22Rv1 (cell line): ENCODE results near the gene TM7SF2.

Source experiments
- ZFX ChIP-seq: fragments of 450-650 bp; IDR thresholded peaks from 2 replicates; pipeline ENCODE4 v1.6.1; 2017; ENCODE audit warnings: antibody characterized with exemption, borderline replicate concordance
- TF ChIP-seq, protein P1 (sequence below): fragments of 450-650 bp; IDR thresholded peaks from 2 replicates; pipeline ENCODE4 v1.5.1; 2017; ENCODE audit warnings: mild to moderate bottlenecking

DNA sequence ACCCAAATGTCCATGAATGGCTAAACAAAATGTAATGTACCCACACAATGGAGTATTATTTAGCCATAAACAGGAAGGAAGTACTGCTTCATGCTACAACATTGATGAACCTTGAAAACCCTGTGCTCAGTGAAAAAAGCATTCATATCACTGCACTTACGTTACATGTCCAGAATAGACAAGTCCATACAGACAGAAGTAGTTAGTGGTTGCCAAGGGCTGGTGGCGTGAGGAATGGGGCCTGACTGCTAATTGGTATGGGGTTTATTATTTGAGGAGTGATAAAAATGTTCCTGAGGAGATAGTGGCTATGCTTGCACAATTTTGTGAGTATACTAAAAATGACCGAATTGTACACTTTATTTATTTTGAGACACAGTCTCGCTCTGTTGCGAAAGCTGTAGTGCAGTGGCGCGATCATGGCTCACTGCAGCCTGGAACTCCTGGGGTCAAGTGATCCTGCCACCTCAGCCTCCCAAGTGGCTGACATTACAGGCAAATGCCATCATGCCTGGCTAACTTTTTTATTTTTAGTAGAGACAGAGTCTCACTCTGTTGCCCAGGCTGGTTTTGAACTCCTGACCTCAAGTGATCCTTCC is 30.3 kb downstream of the TM7SF2 start:
- TF ChIP-seq, protein P1, sequence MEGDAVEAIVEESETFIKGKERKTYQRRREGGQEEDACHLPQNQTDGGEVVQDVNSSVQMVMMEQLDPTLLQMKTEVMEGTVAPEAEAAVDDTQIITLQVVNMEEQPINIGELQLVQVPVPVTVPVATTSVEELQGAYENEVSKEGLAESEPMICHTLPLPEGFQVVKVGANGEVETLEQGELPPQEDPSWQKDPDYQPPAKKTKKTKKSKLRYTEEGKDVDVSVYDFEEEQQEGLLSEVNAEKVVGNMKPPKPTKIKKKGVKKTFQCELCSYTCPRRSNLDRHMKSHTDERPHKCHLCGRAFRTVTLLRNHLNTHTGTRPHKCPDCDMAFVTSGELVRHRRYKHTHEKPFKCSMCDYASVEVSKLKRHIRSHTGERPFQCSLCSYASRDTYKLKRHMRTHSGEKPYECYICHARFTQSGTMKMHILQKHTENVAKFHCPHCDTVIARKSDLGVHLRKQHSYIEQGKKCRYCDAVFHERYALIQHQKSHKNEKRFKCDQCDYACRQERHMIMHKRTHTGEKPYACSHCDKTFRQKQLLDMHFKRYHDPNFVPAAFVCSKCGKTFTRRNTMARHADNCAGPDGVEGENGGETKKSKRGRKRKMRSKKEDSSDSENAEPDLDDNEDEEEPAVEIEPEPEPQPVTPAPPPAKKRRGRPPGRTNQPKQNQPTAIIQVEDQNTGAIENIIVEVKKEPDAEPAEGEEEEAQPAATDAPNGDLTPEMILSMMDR = no peak
- no peak for TF ChIP-seq ZFX
